ENCODE results near the gene CENPC.
"Not testable (repeated sequence)": the region's sequence is repeated elsewhere in the genome, so short reads cannot be mapped to it uniquely, and the experiment has no call there.

The CENPC gene

GRCh38 chr4:67549123-67549522 is 3.8 kb upstream of the CENPC start:
- no peak for DNase-seq

- no peak for DNase-seq
Observed at GRCh38 chr4:67546971-67547370, 1.7 kb upstream of the CENPC start.

- no peak for DNase-seq
Observed at GRCh38 chr4:67546004-67546356, 677 bp upstream of the CENPC start.

GRCh38 chr4:67542076-67542475 is 3.2 kb downstream of the CENPC start:
- DNase-seq, result no peak

- DNase-seq, result no peak
Observed at GRCh38 chr4:67539830-67540229, 5.5 kb downstream of the CENPC start.

GRCh38 chr4:67535280-67535840 is 9.9 kb downstream of the CENPC start:
- DNase-seq, result no peak

GRCh38 chr4:67533112-67533511 is 12.2 kb downstream of the CENPC start:
- DNase-seq, result no peak

- DNase-seq, result not testable (repeated sequence)
Observed at GRCh38 chr4:67532397-67532796, 12.9 kb downstream of the CENPC start.

- no peak for DNase-seq
Observed at GRCh38 chr4:67531379-67531962, 13.8 kb downstream of the CENPC start.

GRCh38 chr4:67524140-67524539 is 21.2 kb downstream of the CENPC start:
- not testable (repeated sequence) for DNase-seq

- DNase-seq, result no peak
Observed at GRCh38 chr4:67522851-67523671, 22.2 kb downstream of the CENPC start.

- no peak for DNase-seq
Observed at GRCh38 chr4:67522230-67522629, 23.1 kb downstream of the CENPC start.

- DNase-seq, result no peak
Observed at GRCh38 chr4:67521506-67521905, 23.8 kb downstream of the CENPC start.

- no peak for DNase-seq
Observed at GRCh38 chr4:67520141-67520540, 25.2 kb downstream of the CENPC start.

- DNase-seq, result no peak
Observed at GRCh38 chr4:67512501-67512900, 32.8 kb downstream of the CENPC start.

GRCh38 chr4:67500373-67500772 is 44.9 kb downstream of the CENPC start:
- DNase-seq, result no peak

GRCh38 chr4:67499799-67500198 is 45.5 kb downstream of the CENPC start:
- DNase-seq, result no peak

GRCh38 chr4:67483868-67484602 is 61.3 kb downstream of the CENPC start:
- no peak for DNase-seq

GRCh38 chr4:67480810-67481209 is 64.5 kb downstream of the CENPC start:
- no peak for DNase-seq

- no peak for DNase-seq
Observed at GRCh38 chr4:67475155-67475554, 70.1 kb downstream of the CENPC start.

GRCh38 chr4:67470871-67471270 is 74.4 kb downstream of the CENPC start:
- DNase-seq, result no peak

GRCh38 chr4:67468830-67469229 is 76.5 kb downstream of the CENPC start:
- DNase-seq, result no peak

GRCh38 chr4:67466751-67467150 is 78.6 kb downstream of the CENPC start:
- DNase-seq, result no peak

GRCh38 chr4:67465763-67466052 is 79.6 kb downstream of the CENPC start:
- no peak for DNase-seq

Measured in NCI-H2081 treated with DMSO at 0.1 percent for 48 hours (cell line).